Measurements from ENCODE around the gene KLHL41. TPM values are rescaled to one million over a fixed set of nuclear protein-coding genes. Genes with fewer than 3 reads are reported as not detected.

Gene KLHL41
- total RNA-seq, 1 experiment from 2014 or later = 0.15 TPM

GRCh38 chr2:169509955-169510354 lies 453 bp downstream of the KLHL41 start:
- TF ChIP-seq EZH2 (IDR thresholded peaks at IDR 0.05) (no peak), MAX (IDR thresholded peaks at IDR 0.05) (no peak), RAD21 (IDR thresholded peaks at IDR 0.05; ENCODE audit: low read depth) (no peak), ELF1 (IDR thresholded peaks at IDR 0.05; ENCODE audit: borderline replicate concordance, low read depth) (no peak), SIN3A (IDR thresholded peaks at IDR 0.05; ENCODE audit: low read depth) (no peak), EGR1 (IDR thresholded peaks at IDR 0.05; ENCODE audit: low read depth) (no peak), SRF (IDR thresholded peaks at IDR 0.05; ENCODE audit: low read depth) (no peak), SP1 (IDR thresholded peaks at IDR 0.05; ENCODE audit: low read depth) (no peak), ZFX (IDR thresholded peaks at IDR 0.05) (no peak), FOSL1 (IDR thresholded peaks at IDR 0.05; ENCODE audit: low read depth) (no peak), REST (IDR thresholded peaks at IDR 0.05; ENCODE audit: low read depth) (no peak)
- H3K4me1 ChIP-seq (ENCODE audit: control insufficient read depth in 1 of 2, insufficient read depth in 2 of 2, low read length in 2 of 2) = peaks cover 10 to 37% of the 10 kb centered on the region in 2 experiments
- ATAC-seq (no peak), DNase-seq (ENCODE audit: low read depth, low spot score) (no peak)
- no peaks in the 10 kb centered on the region for H3K36me3 ChIP-seq (ENCODE audit: control insufficient read depth in 1 of 2, insufficient read depth in 2 of 2, low read length in 2 of 2)
- H3K27me3 ChIP-seq (ENCODE audit: insufficient read depth, low read length) = no peaks in the 10 kb centered on the region
- H3K4me3 ChIP-seq (replicated peaks in 1 of 2; ENCODE audit: low read depth in 1 of 2, low read length in 2 of 2) = no peak overlapping the region
- H2AFZ ChIP-seq (ENCODE audit: low read depth, low read length, poor library complexity, severe bottlenecking) = peak overlapping the region; percentile 12
- H4K20me1 ChIP-seq (ENCODE audit: insufficient read depth) = no peaks in the 10 kb centered on the region
- POLR2A ChIA-PET = no interaction called here
- H3K79me2 ChIP-seq (ENCODE audit: insufficient read depth, low read length) = no peaks in the 10 kb centered on the region
- RAD21 ChIA-PET (ENCODE audit: low non-redundant PET in 1 of 2, low total read pairs in 2 of 2, uncharacterized antibody in 2 of 2, unreplicated experiment in 2 of 2) = no interaction called here
- CTCF ChIA-PET = no interaction called here
- no peaks in the 10 kb centered on the region for H3K9me2 ChIP-seq (ENCODE audit: insufficient read depth)
- no peaks in the 10 kb centered on the region for H3K9me3 ChIP-seq (ENCODE audit: control insufficient read depth in 1 of 2, insufficient read depth in 1 of 2, low read depth in 1 of 2, low read length in 2 of 2)
- no peak overlapping the region for H3K9ac ChIP-seq (ENCODE audit: low read length)
- no TSS peak for BruUV-seq (replicated peaks)
- H3K4me2 ChIP-seq (ENCODE audit: low read length) = peak overlapping the region; percentile 27
- intact Hi-C loops (cut with micrococcal nuclease) = no loop called here
- H3K27ac ChIP-seq (ENCODE audit: low read depth, low read length) = no peak overlapping the region; the same call in 1 of the 2 replicates

All from HCT116 (cell line).